Mesenchymal stem cell (in vitro differentiated cells and primary cell): Measurements from ENCODE around the gene CDK9.

Experiments used
- DNase-seq: peaks from one replicate; pipeline ENCODE4 v3.0.0-alpha.2; 2013
- H2AFZ ChIP-seq: one replicate; pipeline ENCODE4 v1.6.1; 2013; ENCODE audit warnings: low read depth, mild to moderate bottlenecking, control low read depth, inconsistent platforms, low read length, moderate library complexity
- H2AK5ac ChIP-seq: 2 replicates; pipeline ENCODE4 v1.6.1; 2013; ENCODE audit warnings: low read length, moderate library complexity, mild to moderate bottlenecking, inconsistent platforms; ENCODE audit not compliant: severe bottlenecking
- H2BK120ac ChIP-seq: one replicate; pipeline ENCODE4 v1.6.1; 2013; ENCODE audit warnings: low read depth, mild to moderate bottlenecking, inconsistent platforms, low read length, moderate library complexity
- H2BK12ac ChIP-seq, 2 experiments: one replicate each; pipeline ENCODE4 v1.6.1; 2013; ENCODE audit warnings: inconsistent platforms in 2 of 2, low read length in 2 of 2, mild to moderate bottlenecking in 2 of 2, moderate library complexity in 2 of 2, control low read depth in 1 of 2
- H2BK15ac ChIP-seq: one replicate; pipeline ENCODE4 v1.6.1; 2013; ENCODE audit warnings: mild to moderate bottlenecking, low read depth, inconsistent platforms; ENCODE audit not compliant: poor library complexity, severe bottlenecking
- H2BK5ac ChIP-seq: 2 replicates; pipeline ENCODE4 v1.6.1; 2013; ENCODE audit warnings: low read depth, mild to moderate bottlenecking, low read length, control low read depth, inconsistent platforms; ENCODE audit not compliant: poor library complexity, severe bottlenecking
- H3K14ac ChIP-seq, 2 experiments: one replicate each; pipeline ENCODE4 v1.6.1; 2013; ENCODE audit warnings: inconsistent platforms in 2 of 2, low read length in 2 of 2, control low read depth in 1 of 2, mild to moderate bottlenecking in 1 of 2, moderate library complexity in 1 of 2
- H3K18ac ChIP-seq, 2 experiments: one replicate each; pipeline ENCODE4 v1.6.1; 2013; ENCODE audit warnings: inconsistent platforms in 2 of 2, low read length in 2 of 2, control low read depth in 1 of 2, low read depth in 1 of 2, mild to moderate bottlenecking in 1 of 2
- H3K23ac ChIP-seq, 2 experiments: one replicate each; pipeline ENCODE4 v1.6.1; 2013; ENCODE audit warnings: inconsistent platforms in 2 of 2, low read length in 2 of 2, mild to moderate bottlenecking in 2 of 2, moderate library complexity in 2 of 2, control low read depth in 1 of 2
- H3K27ac ChIP-seq: 2 replicates; pipeline ENCODE4 v1.5.1; 2013; ENCODE audit warnings: mild to moderate bottlenecking, moderate library complexity, low read length, control low read depth, inconsistent platforms; ENCODE audit not compliant: poor library complexity, severe bottlenecking
- H3K27me3 ChIP-seq, 2 experiments: 2 replicates each; pipeline versions ENCODE4 v1.6.1 to v1.7.0; 2013; ENCODE audit warnings: low read length in 2 of 2, mild to moderate bottlenecking in 2 of 2, moderate library complexity in 2 of 2, control low read depth in 1 of 2, inconsistent platforms in 1 of 2; ENCODE audit not compliant: control insufficient read depth in 1 of 2, insufficient read depth in 1 of 2
- H3K36me3 ChIP-seq, 2 experiments: 2 replicates each; pipeline versions ENCODE4 v1.6.1 to v1.7.0; 2013; ENCODE audit warnings: low read length in 2 of 2, control low read depth in 1 of 2, inconsistent platforms in 1 of 2, low read depth in 1 of 2, mild to moderate bottlenecking in 1 of 2; ENCODE audit not compliant: insufficient read depth in 2 of 2, control insufficient read depth in 1 of 2
- H3K4ac ChIP-seq, 2 experiments: one replicate each; pipeline ENCODE4 v1.6.1; 2013; ENCODE audit warnings: inconsistent platforms in 2 of 2, low read length in 2 of 2, mild to moderate bottlenecking in 2 of 2, moderate library complexity in 2 of 2, control low read depth in 1 of 2, low read depth in 1 of 2
- H3K4me1 ChIP-seq: 2 replicates; pipeline ENCODE4 v1.6.1; 2013; ENCODE audit warnings: low read depth, low read length, control low read depth; ENCODE audit not compliant: control insufficient read depth, insufficient read depth
- H3K4me2 ChIP-seq: 2 replicates; pipeline ENCODE4 v1.6.1; 2013; ENCODE audit warnings: low read length, mild to moderate bottlenecking, inconsistent platforms; ENCODE audit not compliant: poor library complexity, severe bottlenecking
- H3K4me3 ChIP-seq, 2 experiments: 2 replicates each; pipeline versions ENCODE4 v1.5.1 to v1.7.0; 2013; ENCODE audit warnings: low read length in 2 of 2, mild to moderate bottlenecking in 2 of 2, control low read depth in 1 of 2, low read depth in 1 of 2; ENCODE audit not compliant: insufficient read depth in 1 of 2
- H3K79me1 ChIP-seq: replicated peaks from 2 replicates; pipeline ENCODE4 v1.6.1; 2013; ENCODE audit warnings: mild to moderate bottlenecking, control low read depth, low read length, inconsistent platforms; ENCODE audit not compliant: poor library complexity, severe bottlenecking
- H3K9ac ChIP-seq: 2 replicates; pipeline ENCODE4 v1.7.0; 2013; ENCODE audit warnings: mild to moderate bottlenecking, low read length, moderate library complexity
- H3K9me3 ChIP-seq: 2 replicates; pipeline ENCODE4 v1.7.0; 2013; ENCODE audit warnings: mild to moderate bottlenecking, low read length; ENCODE audit not compliant: control insufficient read depth
- H4K8ac ChIP-seq: one replicate; pipeline ENCODE4 v1.6.1; 2013; ENCODE audit warnings: inconsistent platforms, mild to moderate bottlenecking, low read length, moderate library complexity
- H4K91ac ChIP-seq: one replicate; pipeline ENCODE4 v1.6.1; 2013; ENCODE audit warnings: mild to moderate bottlenecking, low read length, inconsistent platforms
- whole genome bisulfite sequencing: methylation state at CpG from one replicate; pipeline ENCODE4 v1.1.7; 2013; ENCODE audit warnings: mixed read lengths; 5-methylcytosine and 5-hydroxymethylcytosine counted together

CDK9 gene

GRCh38 chr9:127817881-127818434, 32.1 kb downstream of the CDK9 start:
- H2BK15ac ChIP-seq: no peak overlapping the region

GRCh38 chr9:127818574-127818973, 32.7 kb downstream of the CDK9 start:
- H2AK5ac ChIP-seq: no peak overlapping the region
- DNase-seq: no peak
- H3K18ac ChIP-seq: no peak overlapping the region
- no peak overlapping the region for H2BK15ac ChIP-seq
- H2BK5ac ChIP-seq: no peak overlapping the region
- H3K9me3 ChIP-seq: no peaks in the 10 kb centered on the region
- peaks cover 4% of the 10 kb centered on the region for H3K79me1 ChIP-seq
- H3K9ac ChIP-seq: peak overlapping the region; percentile 3
- H3K27me3 ChIP-seq: no peaks in the 10 kb centered on the region
- no peak overlapping the region for H4K8ac ChIP-seq
- H3K23ac ChIP-seq: no peak overlapping the region
- no peak overlapping the region for H2BK120ac ChIP-seq
- H2AFZ ChIP-seq: no peak overlapping the region
- peaks cover 4% of the 10 kb centered on the region for H3K4me1 ChIP-seq
- H3K36me3 ChIP-seq: peaks cover 71 to 86% of the 10 kb centered on the region in 2 experiments
- no peak overlapping the region for H3K14ac ChIP-seq
- no peak overlapping the region for H4K91ac ChIP-seq
- no peak overlapping the region for H3K4me2 ChIP-seq
- no peak overlapping the region for H3K4ac ChIP-seq
- no peak overlapping the region for H3K27ac ChIP-seq
- H2BK12ac ChIP-seq: no peak overlapping the region
- WGBS: 93% methylated on average over 9 of the region's 11 CpGs
- H3K4me3 ChIP-seq: no peak overlapping the region

More at GRCh38 chr9:127817881-127818434, 32.1 kb downstream of the CDK9 start:
- no peak overlapping the region for H2AFZ ChIP-seq
- H2BK12ac ChIP-seq: no peak overlapping the region
- H3K27me3 ChIP-seq: no peaks in the 10 kb centered on the region
- H3K4ac ChIP-seq: peak overlapping the region in 1 of 2 experiments; percentile 9
- no peak overlapping the region for H2BK120ac ChIP-seq
- H3K14ac ChIP-seq: no peak overlapping the region
- H2BK5ac ChIP-seq: no peak overlapping the region
- no peak overlapping the region for H3K27ac ChIP-seq
- no peaks in the 10 kb centered on the region for H3K9me3 ChIP-seq
- no peak overlapping the region for H3K23ac ChIP-seq
- peak overlapping the region; percentile 25 for H4K91ac ChIP-seq
- peak overlapping the region in 1 of 2 experiments; percentile 13 for H3K18ac ChIP-seq
- peaks cover 6% of the 10 kb centered on the region for H3K79me1 ChIP-seq
- H3K4me3 ChIP-seq: no peak overlapping the region
- H3K4me1 ChIP-seq: peaks cover 4% of the 10 kb centered on the region
- H3K4me2 ChIP-seq: no peak overlapping the region
- WGBS: 93% methylated on average over 17 of the region's 17 CpGs
- peaks cover 77 to 88% of the 10 kb centered on the region in 2 experiments for H3K36me3 ChIP-seq
- DNase-seq: no peak
- H3K9ac ChIP-seq: peak overlapping the region; percentile 60
- no peak overlapping the region for H2AK5ac ChIP-seq
- H4K8ac ChIP-seq: no peak overlapping the region

- peaks cover 65 to 85% of the 10 kb centered on the region in 2 experiments for H3K36me3 ChIP-seq
- H4K8ac ChIP-seq: no peak overlapping the region
- no peak overlapping the region for H3K18ac ChIP-seq
- H3K27me3 ChIP-seq: no peaks in the 10 kb centered on the region
- no peak overlapping the region for H3K4me2 ChIP-seq
- H3K9me3 ChIP-seq: no peaks in the 10 kb centered on the region
- H2BK12ac ChIP-seq: no peak overlapping the region
- H3K4ac ChIP-seq: no peak overlapping the region
- no peak overlapping the region for H2BK15ac ChIP-seq
- WGBS: 100% methylated on average over 2 of the region's 4 CpGs
- H3K23ac ChIP-seq: no peak overlapping the region
- no peak overlapping the region for H2AK5ac ChIP-seq
- no peak for DNase-seq
- H3K14ac ChIP-seq: no peak overlapping the region
- H3K79me1 ChIP-seq: peaks cover 2% of the 10 kb centered on the region
- no peak overlapping the region for H2BK5ac ChIP-seq
- peaks cover 6% of the 10 kb centered on the region for H3K4me1 ChIP-seq
- H4K91ac ChIP-seq: no peak overlapping the region
- H3K27ac ChIP-seq: no peak overlapping the region
- H3K9ac ChIP-seq: no peak overlapping the region
- H2BK120ac ChIP-seq: no peak overlapping the region
- no peak overlapping the region for H2AFZ ChIP-seq
- H3K4me3 ChIP-seq: no peak overlapping the region
Observed at GRCh38 chr9:127822108-127822507, 36.3 kb downstream of the CDK9 start.

GRCh38 chr9:127825319-127826051, 39.7 kb downstream of the CDK9 start:
- 58% methylated on average over 31 of the region's 42 CpGs for WGBS
- Histone ChIP-seq H3K14ac (peak overlapping the region in 1 of 2 experiments; percentile 68), H4K8ac (peak overlapping the region; percentile 93), H3K4me1 (peaks cover 16% of the 10 kb centered on the region), H2BK15ac (no peak overlapping the region), H3K23ac (no peak overlapping the region), H3K4me3 (no peak overlapping the region), H3K27me3 (no peaks in the 10 kb centered on the region), H2BK120ac (no peak overlapping the region), H2BK5ac (no peak overlapping the region), H3K18ac (peak overlapping the region; percentile 30 to 71), H3K9ac (no peak overlapping the region), H2AK5ac (no peak overlapping the region), H2BK12ac (no peak overlapping the region), H2AFZ (no peak overlapping the region), H3K27ac (no peak overlapping the region), H3K9me3 (no peaks in the 10 kb centered on the region), H4K91ac (peak overlapping the region; percentile 14), H3K36me3 (peaks cover 43 to 75% of the 10 kb centered on the region in 2 experiments), H3K4ac (no peak overlapping the region), H3K79me1 (peaks cover 10% of the 10 kb centered on the region), H3K4me2 (no peak overlapping the region)
- no peak for DNase-seq
